ENCODE data around the gene CHMP1A. TPM values are rescaled to one million over a fixed set of nuclear protein-coding genes. Genes with fewer than 3 reads are reported as not detected.

CHMP1A gene
- polyA plus RNA-seq, 10 donors = 37.2 to 52.6 (median 46.5) TPM

GRCh38 chr16:89607453-89607852, 50.1 kb downstream of the CHMP1A start:
- DNase-seq = no peak

- no peak for DNase-seq
Measured at GRCh38 chr16:89606006-89606405, 51.5 kb downstream of the CHMP1A start.

GRCh38 chr16:89605186-89605970, 52.1 kb downstream of the CHMP1A start:
- no peak for DNase-seq

- DNase-seq = no peak
Measured at GRCh38 chr16:89604764-89605163, 52.7 kb downstream of the CHMP1A start.

GRCh38 chr16:89602952-89603590, 54.4 kb downstream of the CHMP1A start:
- DNase-seq = no peak

- DNase-seq = peak in 2 of 3 donors; percentile 45 to 63
Measured at GRCh38 chr16:89602273-89602951, 55.1 kb downstream of the CHMP1A start.

GRCh38 chr16:89601906-89602272, 55.6 kb downstream of the CHMP1A start:
- no peak for DNase-seq

GRCh38 chr16:89600956-89601355, 56.6 kb downstream of the CHMP1A start:
- DNase-seq = no peak

GRCh38 chr16:89600427-89600826, 57.1 kb downstream of the CHMP1A start:
- no peak for DNase-seq

GRCh38 chr16:89599902-89600301, 57.6 kb downstream of the CHMP1A start:
- DNase-seq = no peak

GRCh38 chr16:89599451-89599858, 58.1 kb downstream of the CHMP1A start:
- no peak for DNase-seq

GRCh38 chr16:89598199-89598598, 59.3 kb downstream of the CHMP1A start:
- no peak for DNase-seq

- DNase-seq = no peak
Measured at GRCh38 chr16:89596957-89597649, 60.4 kb downstream of the CHMP1A start.

- no peak for DNase-seq
Measured at GRCh38 chr16:89596061-89596689, 61.3 kb downstream of the CHMP1A start.

- no peak for DNase-seq
Measured at GRCh38 chr16:89595330-89596060, 62.0 kb downstream of the CHMP1A start.

Other genes starting within 250 kb of the CHMP1A start
- gene ANKRD11, start 167.1 kb downstream of the CHMP1A start, polyA plus RNA-seq (ENCODE audit: insufficient read length in 10 of 10) = 10 to 100 TPM; 51.5 to 76.1 (median 59.4) TPM
- gene SPG7, start 149.3 kb downstream of the CHMP1A start, polyA plus RNA-seq (ENCODE audit: insufficient read length in 10 of 10) = 10 to 100 TPM; 43.5 to 93.9 (median 63.4) TPM
- 1,000 to 10,000 TPM; 2,542 to 4,784 (median 3,744) TPM for gene RPL13, start 97.0 kb downstream of the CHMP1A start, polyA plus RNA-seq (ENCODE audit: insufficient read length in 10 of 10)
- gene CPNE7, start 82.0 kb downstream of the CHMP1A start, polyA plus RNA-seq (ENCODE audit: insufficient read length in 10 of 10) = under 1 TPM in 7 of 10 donors, not detected in 3; 0.23 to 0.59 (median 0.33) TPM
- gene DPEP1, start 44.1 kb downstream of the CHMP1A start, polyA plus RNA-seq (ENCODE audit: insufficient read length in 10 of 10) = 1 to 10 TPM in 4 of 10 donors, under 1 TPM in 6; 0.18 to 2.1 (median 0.94) TPM
- gene SPATA33, start 128 bp upstream of the CHMP1A start, polyA plus RNA-seq (ENCODE audit: insufficient read length in 10 of 10) = 1 to 10 TPM; 3.0 to 6.1 (median 4.2) TPM
- gene CDK10, start 29.0 kb upstream of the CHMP1A start, polyA plus RNA-seq (ENCODE audit: insufficient read length in 10 of 10) = 10 to 100 TPM; 33.8 to 67.4 (median 45.5) TPM
- gene SPATA2L, start 44.0 kb upstream of the CHMP1A start, polyA plus RNA-seq (ENCODE audit: insufficient read length in 10 of 10) = 1 to 10 TPM in 9 of 10 donors, under 1 TPM in 1; 1.00 to 3.5 (median 2.1) TPM
- gene VPS9D1, start 63.2 kb upstream of the CHMP1A start, polyA plus RNA-seq (ENCODE audit: insufficient read length in 10 of 10) = 10 to 100 TPM in 4 of 10 donors, 1 to 10 TPM in 6; 7.4 to 12.4 (median 9.9) TPM
- 10 to 100 TPM; 16.6 to 25.5 (median 21.9) TPM for gene ZNF276, start 63.8 kb upstream of the CHMP1A start, polyA plus RNA-seq (ENCODE audit: insufficient read length in 10 of 10)
- 10 to 100 TPM; 11.3 to 21.8 (median 14.8) TPM for gene FANCA, start 158.9 kb upstream of the CHMP1A start, polyA plus RNA-seq (ENCODE audit: insufficient read length in 10 of 10)
- gene SPIRE2, start 170.8 kb upstream of the CHMP1A start, polyA plus RNA-seq (ENCODE audit: insufficient read length in 10 of 10) = 1 to 10 TPM; 1.6 to 4.9 (median 2.7) TPM
- 100 to 1,000 TPM in 5 of 10 donors, 10 to 100 TPM in 5; 83.4 to 121 (median 99.3) TPM for gene TCF25, start 215.9 kb upstream of the CHMP1A start, polyA plus RNA-seq (ENCODE audit: insufficient read length in 10 of 10)